Activated naive CD4-positive, alpha-beta T cell treated with anti-CD3 and anti-CD28 coated beads, Interleukin-2, amount 50 U/mL, for 72 hours (primary cell): ENCODE results near the gene PRR35. TPM values are rescaled to one million over a fixed set of nuclear protein-coding genes. Genes with fewer than 3 reads are reported as not detected.

Source experiments
- ATAC-seq, 2 donors: fragments of 150-1000 bp; cut with Tn5 transposase; 2 replicates each; pipeline ENCODE4 v1.10.0; 2021; ENCODE audit warnings: mild to moderate bottlenecking in 2 of 2, moderate library complexity in 2 of 2
- DNase-seq, 2 donors: peaks; one replicate each; pipeline ENCODE4 v3.0.0; 2021 to 2022; ENCODE audit warnings: low spot score in 2 of 2
- H3K27ac Mint-ChIP-seq, 2 donors: one replicate each; pipeline ENCODE4 v1.8.0; 2022; ENCODE audit warnings: mild to moderate bottlenecking in 2 of 2, mixed read lengths in 2 of 2
- H3K36me3 Mint-ChIP-seq, 2 donors: one replicate each; pipeline ENCODE4 v1.8.0; 2022; ENCODE audit warnings: mixed read lengths in 2 of 2
- H3K9me3 Mint-ChIP-seq, 2 donors: one replicate each; pipeline ENCODE4 v1.8.0; 2022; ENCODE audit warnings: mixed read lengths in 2 of 2
- total RNA-seq, 2 donors: library from RNA; stranded (reverse); gene quantifications; one replicate each; pipeline ENCODE4 v1.2.3, GENCODE V29; 2022

The PRR35 gene
- total RNA-seq, 2 donors from 2014 or later = not detected

- ATAC-seq = peak in 1 of 2 donors; percentile 5
- DNase-seq = no peak
- Mint-ChIP-seq H3K9me3 (no peaks in the 10 kb centered on the region), H3K27ac (no peak overlapping the region), H3K36me3 (no peaks in the 10 kb centered on the region)
These were observed 22.5 kb upstream of the PRR35 start for GRCh38 chr16:537415-538335.

- no peaks in the 10 kb centered on the region for H3K9me3 Mint-ChIP-seq
These were observed 20.2 kb upstream of the PRR35 start for GRCh38 chr16:539901-540530.

GRCh38 chr16:540645-541340, 19.4 kb upstream of the PRR35 start:
- no peaks in the 10 kb centered on the region for H3K36me3 Mint-ChIP-seq
- ATAC-seq (no peak), DNase-seq (no peak)
- no peaks in the 10 kb centered on the region for H3K9me3 Mint-ChIP-seq
- H3K27ac Mint-ChIP-seq = no peak overlapping the region

More at GRCh38 chr16:539901-540530, 20.2 kb upstream of the PRR35 start:
- H3K27ac Mint-ChIP-seq = peak overlapping the region in 1 of 2 donors; percentile 56
- ATAC-seq (no peak), DNase-seq (no peak)
- no peaks in the 10 kb centered on the region for H3K36me3 Mint-ChIP-seq

GRCh38 chr16:543301-544164, 16.7 kb upstream of the PRR35 start:
- Mint-ChIP-seq H3K9me3 (no peaks in the 10 kb centered on the region), H3K36me3 (no peaks in the 10 kb centered on the region), H3K27ac (no peak overlapping the region)
- DNase-seq (no peak), ATAC-seq (no peak)

GRCh38 chr16:544517-544916, 15.7 kb upstream of the PRR35 start:
- Mint-ChIP-seq H3K36me3 (no peaks in the 10 kb centered on the region), H3K9me3 (no peaks in the 10 kb centered on the region)

GRCh38 chr16:546909-547770, 13.1 kb upstream of the PRR35 start:
- peak; percentile 76 to 84 for ATAC-seq
- Mint-ChIP-seq H3K27ac (no peak overlapping the region), H3K36me3 (no peaks in the 10 kb centered on the region), H3K9me3 (no peaks in the 10 kb centered on the region)
- DNase-seq = peak; percentile 52 to 73

More at GRCh38 chr16:544517-544916, 15.7 kb upstream of the PRR35 start:
- no peak for DNase-seq
- ATAC-seq = no peak
- no peak overlapping the region for H3K27ac Mint-ChIP-seq

- no peak overlapping the region for H3K27ac Mint-ChIP-seq
- H3K9me3 Mint-ChIP-seq = no peaks in the 10 kb centered on the region
- ATAC-seq (no peak), DNase-seq (no peak)
- no peaks in the 10 kb centered on the region for H3K36me3 Mint-ChIP-seq
These were observed 11.6 kb upstream of the PRR35 start for GRCh38 chr16:548586-548985.

- H3K36me3 Mint-ChIP-seq = no peaks in the 10 kb centered on the region
- no peak for ATAC-seq
- no peak overlapping the region for H3K27ac Mint-ChIP-seq
- no peaks in the 10 kb centered on the region for H3K9me3 Mint-ChIP-seq
- no peak for DNase-seq
These were observed 10.5 kb upstream of the PRR35 start for GRCh38 chr16:549544-550263.

- no peak for ATAC-seq
- Mint-ChIP-seq H3K9me3 (no peaks in the 10 kb centered on the region), H3K27ac (no peak overlapping the region), H3K36me3 (no peaks in the 10 kb centered on the region)
- DNase-seq = no peak
These were observed 9.0 kb upstream of the PRR35 start for GRCh38 chr16:551210-551609.

GRCh38 chr16:552171-552570, 8.0 kb upstream of the PRR35 start:
- no peak for ATAC-seq
- no peak overlapping the region for H3K27ac Mint-ChIP-seq
- H3K9me3 Mint-ChIP-seq = no peaks in the 10 kb centered on the region
- no peaks in the 10 kb centered on the region for H3K36me3 Mint-ChIP-seq
- no peak for DNase-seq

GRCh38 chr16:553601-554296, 6.4 kb upstream of the PRR35 start:
- no peak overlapping the region for H3K27ac Mint-ChIP-seq
- ATAC-seq = no peak
- no peaks in the 10 kb centered on the region for H3K36me3 Mint-ChIP-seq
- H3K9me3 Mint-ChIP-seq = no peaks in the 10 kb centered on the region
- no peak for DNase-seq

GRCh38 chr16:554297-554621, 5.9 kb upstream of the PRR35 start:
- Mint-ChIP-seq H3K9me3 (no peaks in the 10 kb centered on the region), H3K36me3 (no peaks in the 10 kb centered on the region)
- ATAC-seq = no peak

GRCh38 chr16:554640-555365, 5.4 kb upstream of the PRR35 start:
- no peaks in the 10 kb centered on the region for H3K9me3 Mint-ChIP-seq
- no peaks in the 10 kb centered on the region for H3K36me3 Mint-ChIP-seq
- no peak for DNase-seq
- ATAC-seq = no peak
- H3K27ac Mint-ChIP-seq = no peak overlapping the region

More at GRCh38 chr16:554297-554621, 5.9 kb upstream of the PRR35 start:
- DNase-seq = no peak
- no peak overlapping the region for H3K27ac Mint-ChIP-seq
